Adrenal gland (tissue), 12 donors: Measurements from ENCODE around the gene FGFBP1. TPM values are rescaled to one million over a fixed set of nuclear protein-coding genes. Genes with fewer than 3 reads are reported as not detected.

Experiments
- DNase-seq, 7 donors: peaks; one replicate each; pipeline ENCODE4 v3.0.0-alpha.2; 2019 to 2020
- H3K27ac ChIP-seq, 5 donors: fragments of 200-600 bp; sonication (generic) in 4 of 5; 1 replicate in 3 of 5; 2 replicates in 2 of 5; pipeline versions ENCODE4 v1.5.1 to v1.8.0; 2016 to 2020; ENCODE audit warnings: mild to moderate bottlenecking in 1 of 5
- H3K27me3 ChIP-seq: fragments of 200-600 bp; 2 replicates; pipeline ENCODE4 v1.8.0; 2021
- H3K36me3 ChIP-seq, 2 donors: fragments of 200-600 bp; replicated peaks in 1 of 2; 1 replicate in 1 of 2; 2 replicates in 1 of 2; pipeline versions ENCODE4 v1.5.1 to v1.8.0; 2018 to 2022
- H3K4me1 ChIP-seq, 2 donors: fragments of 200-600 bp; replicated peaks in 1 of 2; 1 replicate in 1 of 2; 2 replicates in 1 of 2; pipeline versions ENCODE4 v1.5.1 to v1.8.0; 2018 to 2021
- H3K4me3 ChIP-seq, 4 donors: fragments of 200-600 bp; sonication (generic) in 3 of 4; one replicate each; pipeline ENCODE4 v1.5.1; 2016 to 2018
- H3K9me3 ChIP-seq, 3 donors: fragments of 200-600 bp; sonication (generic) in 1 of 3; replicated peaks in 1 of 3; 1 replicate in 2 of 3; 2 replicates in 1 of 3; pipeline versions ENCODE4 v1.5.1 to v1.8.0; 2016 to 2021
- CTCF ChIP-seq, 6 experiments: fragments of 450-650 bp in 4 of 6; fragments of 200-600 bp in 2 of 6; sonication (generic) in 1 of 6; IDR thresholded peaks; 1 replicate in 5 of 6; 2 replicates in 1 of 6; pipeline versions ENCODE4 v1.5.1 to v1.8.0; 2016 to 2021; ENCODE audit warnings: antibody characterized with exemption in 6 of 6, mild to moderate bottlenecking in 2 of 6, moderate library complexity in 1 of 6
- POLR2A ChIP-seq, 2 donors: fragments of 450-650 bp; IDR thresholded peaks; one replicate each; pipeline ENCODE4 v1.6.1; 2017; ENCODE audit warnings: antibody characterized with exemption in 2 of 2, mild to moderate bottlenecking in 2 of 2, moderate library complexity in 1 of 2
- WGBS, 4 donors: extraction: QIAGEN DNeasy Blood & Tissue Kit in 2 of 4; methylation state at CpG; one replicate each; pipeline versions ENCODE4 v1.1.5 to v1.1.7; 2013 to 2017; 5-methylcytosine and 5-hydroxymethylcytosine counted together
- intact Hi-C, 2 donors: fragments of 100-400 bp; cut with DNase I; formaldehyde crosslinking; loops; one replicate each; pipeline versions ENCODE4 v1.14.1 to v1.15.0; 2022 to 2023
- polyA plus RNA-seq, 3 donors: library from polyadenylated mRNA; stranded (reverse); fragments of 200-250 nt in 2 of 3; fragments of 350-450 nt in 1 of 3; fragmentation: Illumina TruSeq in 1 of 3; extraction: RNeasy Lipid Tissue Mini Kit (QIAGEN cat#74804) in 1 of 3; gene quantifications; one replicate each; pipeline ENCODE4 v1.2.3, GENCODE V29; 2013 to 2014
- total RNA-seq, 9 donors: library from RNA; depleted of rRNA in 4 of 9; stranded (reverse); fragments of >200 nt in 4 of 9; fragments of 120-200 nt in 1 of 9; fragmentation: NEBNext Ultra II Directional in 1 of 9; extraction: Animal tissue kit (Norgen Biotek cat#: 25700) in 1 of 9; gene quantifications; one replicate each; pipeline versions ENCODE4 v1.1.0 to v1.2.4, GENCODE V29; 2013 to 2023
- donor health status: healthy with polysubstance abuse.
- donor health status: Bipolar disorder and iron deficiency.
- donor health status: DM: yes; HTN: yes; CAD: no.
- donor health status: DM: no; HTN: no; CAD: no.
- donor health status: DM: no; HTN: no; CAD: no.
- donor health status: DM: yes; HTN: yes; CAD: no.

FGFBP1 gene
- total and polyA plus RNA-seq, 12 donors: 0.40 TPM; not detected in 11

GRCh38 chr4:15934259-15934658 is 4.3 kb downstream of the FGFBP1 start:
- WGBS, 4 donors: 59 to 67% (median 65%) methylated on average over 3 of the region's 3 CpGs
- H3K36me3 ChIP-seq: no peaks in the 10 kb centered on the region

GRCh38 chr4:15931451-15932210 is 6.9 kb downstream of the FGFBP1 start:
- Histone ChIP-seq H3K27ac (no peak overlapping the region), H3K9me3 (no peaks in the 10 kb centered on the region), H3K27me3 (no peaks in the 10 kb centered on the region), H3K36me3 (no peaks in the 10 kb centered on the region), H3K4me1 (no peaks in the 10 kb centered on the region), H3K4me3 (no peak overlapping the region)
- DNase-seq: no peak
- WGBS, 4 donors: 75 to 94% (median 89%) methylated on average over 5 of the region's 5 CpGs
- intact Hi-C loops: no loop called here
- TF ChIP-seq POLR2A (IDR thresholded peaks at IDR 0.05) (no peak), CTCF (IDR thresholded peaks at IDR 0.05) (no peak)

More at GRCh38 chr4:15934259-15934658, 4.3 kb downstream of the FGFBP1 start:
- H3K4me3 ChIP-seq: no peak overlapping the region
- no peaks in the 10 kb centered on the region for H3K4me1 ChIP-seq
- H3K9me3 ChIP-seq: no peaks in the 10 kb centered on the region
- DNase-seq: no peak
- no peak overlapping the region for H3K27ac ChIP-seq
- no peaks in the 10 kb centered on the region for H3K27me3 ChIP-seq
- intact Hi-C loops: no loop called here
- TF ChIP-seq CTCF (IDR thresholded peaks at IDR 0.05): no peak
- TF ChIP-seq POLR2A (IDR thresholded peaks at IDR 0.05): no peak

GRCh38 chr4:15930314-15930713 is 8.2 kb downstream of the FGFBP1 start:
- intact Hi-C loops: no loop called here
- H3K27ac ChIP-seq: no peak overlapping the region
- no peak for TF ChIP-seq CTCF (IDR thresholded peaks at IDR 0.05)
- no peaks in the 10 kb centered on the region for H3K4me1 ChIP-seq
- H3K9me3 ChIP-seq: no peaks in the 10 kb centered on the region
- no peak overlapping the region for H3K4me3 ChIP-seq
- no peaks in the 10 kb centered on the region for H3K36me3 ChIP-seq
- no peak for DNase-seq
- 71 to 88% (median 84%) methylated on average over 7 of the region's 7 CpGs for WGBS, 4 donors
- H3K27me3 ChIP-seq: no peaks in the 10 kb centered on the region

GRCh38 chr4:15929540-15929939 is 9.0 kb downstream of the FGFBP1 start:
- Histone ChIP-seq H3K27me3 (no peaks in the 10 kb centered on the region), H3K4me3 (no peak overlapping the region), H3K4me1 (no peaks in the 10 kb centered on the region), H3K27ac (no peak overlapping the region), H3K36me3 (no peaks in the 10 kb centered on the region), H3K9me3 (no peaks in the 10 kb centered on the region)
- 55 to 68% (median 62%) methylated on average over 3 of the region's 3 CpGs for WGBS, 4 donors
- intact Hi-C loops: no loop called here
- no peak for TF ChIP-seq POLR2A (IDR thresholded peaks at IDR 0.05)
- no peak for TF ChIP-seq CTCF (IDR thresholded peaks at IDR 0.05)
- DNase-seq: no peak
